ENCODE measurements around the gene ADRM1. TPM values are rescaled to one million over a fixed set of nuclear protein-coding genes. Genes with fewer than 3 reads are reported as not detected.

The ADRM1 gene
- total and polyA plus RNA-seq, 2 of the 4 experiments (the other 2 are of a cell fraction) = 103 to 149 TPM

DNA sequence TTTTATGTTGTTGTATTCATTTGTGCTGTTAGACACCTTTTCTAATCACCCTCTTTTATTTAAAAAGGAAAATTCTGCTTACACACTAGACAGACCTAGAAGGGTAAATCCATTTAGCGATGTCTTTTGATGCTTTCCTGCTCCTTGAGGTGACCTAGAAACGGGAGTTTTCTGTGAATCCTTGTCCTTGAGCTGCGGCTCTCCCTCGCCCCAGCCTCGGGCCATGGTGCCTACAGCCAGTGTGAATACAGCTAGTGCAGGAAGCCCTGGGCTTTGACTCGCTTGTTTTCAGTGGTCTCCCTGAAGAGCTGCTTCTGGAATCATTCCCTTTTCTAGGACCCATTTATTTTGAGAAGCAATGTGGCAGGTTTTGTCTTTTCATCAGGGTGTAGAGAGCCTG, 17.6 kb upstream of the ADRM1 start:
- Histone ChIP-seq H3K9ac (ENCODE audit: low read depth, low read length) (no peak overlapping the region), H3K4ac (ENCODE audit: low read depth, low read length) (no peak overlapping the region), H3K9me3 (ENCODE audit: control insufficient read depth, insufficient read depth, low read length) (no peaks in the 10 kb centered on the region), H3K27me3 (ENCODE audit: control insufficient read depth, insufficient read depth, low read length) (no peaks in the 10 kb centered on the region), H2BK5ac (ENCODE audit: low read depth, low read length, poor library complexity, severe bottlenecking) (no peak overlapping the region), H2AK9ac (replicated peaks; ENCODE audit: low read depth, low read length, poor library complexity) (no peak overlapping the region), H2BK15ac (ENCODE audit: low read depth, low read length) (no peak overlapping the region), H4K5ac (ENCODE audit: low read depth, low read length) (no peak overlapping the region), H4K8ac (ENCODE audit: low read depth in 2 of 2, low read length in 2 of 2) (no peak overlapping the region), H2BK120ac (ENCODE audit: low read depth, low read length) (no peak overlapping the region), H3K79me1 (ENCODE audit: low read depth in 1 of 2, low read length in 2 of 2) (no peaks in the 10 kb centered on the region; a peak in 1 of 4 replicates), H3K14ac (replicated peaks; ENCODE audit: low read depth, low read length) (no peak overlapping the region), H3K4me3 (ENCODE audit: insufficient read depth, low read depth, low read length) (no peak overlapping the region), H3K4me2 (ENCODE audit: low read depth, low read length) (no peak overlapping the region), H2AK5ac (ENCODE audit: low read depth, low read length) (no peak overlapping the region), H3K4me1 (ENCODE audit: control insufficient read depth, insufficient read depth, low read length) (no peaks in the 10 kb centered on the region), H3K9me1 (ENCODE audit: insufficient read depth, low read length) (no peaks in the 10 kb centered on the region; the same call in 1 of the 2 replicates), H4K20me1 (ENCODE audit: insufficient read depth, low read length) (no peaks in the 10 kb centered on the region; the same call in none of the 2 replicates), H3K23ac (ENCODE audit: low read depth, low read length) (no peak overlapping the region), H3K36me3 (ENCODE audit: control insufficient read depth, insufficient read depth, low read length) (peaks cover 63% of the 10 kb centered on the region), H2BK20ac (ENCODE audit: low read depth, low read length) (no peak overlapping the region), H2AFZ (replicated peaks; ENCODE audit: low read length, poor library complexity) (no peak overlapping the region), H4K91ac (ENCODE audit: insufficient read depth, low read depth, low read length) (no peak overlapping the region), H3K18ac (ENCODE audit: low read depth, low read length) (no peak overlapping the region), H3K27ac (ENCODE audit: insufficient read depth, low read length) (no peak overlapping the region), H3K56ac (ENCODE audit: extremely low read depth, insufficient read depth, low read length) (no peak overlapping the region)
- BruUV-seq (replicated peaks) = no TSS peak
- WGBS, 2 experiments (ENCODE audit: extremely low coverage in 2 of 2, insufficient read length in 1 of 2) = no CpG with 5 or more reads among the region's 6 CpGs
- DNase-seq (no peak), ATAC-seq (ENCODE audit: low read depth) (no peak)
- CTCF ChIA-PET = no interaction called here
- in situ Hi-C loops (cut with MboI; ENCODE audit: low sequenced_read_pairs) (loop anchor here (25.0 kb wide), 1 partner anchor 327 kb away; no protein-coding TSS in a partner anchor), dilution Hi-C loops (cut with HindIII; ENCODE audit: low sequenced_read_pairs, unreplicated experiment) (loop anchor here (25.0 kb wide), 1 partner anchor 102 kb away; the partner anchor contains the start of gene RPS21), intact Hi-C loops (cut with micrococcal nuclease) (no loop called here)
- TF ChIP-seq SMC3 (IDR thresholded peaks at IDR 0.05; ENCODE audit: low read depth, low read length) (no peak), FOS (IDR thresholded peaks at IDR 0.05; ENCODE audit: low read depth, low read length) (no peak), MXI1 (IDR thresholded peaks at IDR 0.05; ENCODE audit: borderline replicate concordance, low read depth, low read length) (no peak), MAFK (IDR thresholded peaks at IDR 0.05; ENCODE audit: low read depth, low read length) (no peak), RAD21 (IDR thresholded peaks at IDR 0.05; ENCODE audit: low read length) (no peak), CHD1 (IDR thresholded peaks at IDR 0.05; ENCODE audit: low read depth, low read length) (no peak), NFE2L2 (IDR thresholded peaks at IDR 0.05; ENCODE audit: low read depth, low read length) (no peak), RFX5 (IDR thresholded peaks at IDR 0.05; ENCODE audit: low read depth, low read length) (no peak)
- TF ChIP-seq, protein P1, sequence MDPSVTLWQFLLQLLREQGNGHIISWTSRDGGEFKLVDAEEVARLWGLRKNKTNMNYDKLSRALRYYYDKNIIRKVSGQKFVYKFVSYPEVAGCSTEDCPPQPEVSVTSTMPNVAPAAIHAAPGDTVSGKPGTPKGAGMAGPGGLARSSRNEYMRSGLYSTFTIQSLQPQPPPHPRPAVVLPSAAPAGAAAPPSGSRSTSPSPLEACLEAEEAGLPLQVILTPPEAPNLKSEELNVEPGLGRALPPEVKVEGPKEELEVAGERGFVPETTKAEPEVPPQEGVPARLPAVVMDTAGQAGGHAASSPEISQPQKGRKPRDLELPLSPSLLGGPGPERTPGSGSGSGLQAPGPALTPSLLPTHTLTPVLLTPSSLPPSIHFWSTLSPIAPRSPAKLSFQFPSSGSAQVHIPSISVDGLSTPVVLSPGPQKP (IDR thresholded peaks at IDR 0.05; ENCODE audit: borderline replicate concordance, low read depth, low read length) = no peak
- TF ChIP-seq, protein P2, sequence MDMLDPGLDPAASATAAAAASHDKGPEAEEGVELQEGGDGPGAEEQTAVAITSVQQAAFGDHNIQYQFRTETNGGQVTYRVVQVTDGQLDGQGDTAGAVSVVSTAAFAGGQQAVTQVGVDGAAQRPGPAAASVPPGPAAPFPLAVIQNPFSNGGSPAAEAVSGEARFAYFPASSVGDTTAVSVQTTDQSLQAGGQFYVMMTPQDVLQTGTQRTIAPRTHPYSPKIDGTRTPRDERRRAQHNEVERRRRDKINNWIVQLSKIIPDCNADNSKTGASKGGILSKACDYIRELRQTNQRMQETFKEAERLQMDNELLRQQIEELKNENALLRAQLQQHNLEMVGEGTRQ (IDR thresholded peaks at IDR 0.05; ENCODE audit: low read depth, low read length) = no peak
- POLR2A ChIA-PET (ENCODE audit: unreplicated experiment) = no interaction called here
